C4-2B (cell line): Measurements from ENCODE around the gene LRRFIP1.

ENCODE experiments used
- ZFX ChIP-seq: fragments of 450-650 bp; IDR thresholded peaks from 2 replicates; pipeline ENCODE4 v1.6.1; 2017
- TF ChIP-seq, protein P1 (sequence below): fragments of 450-650 bp; conservative IDR thresholded peaks from 2 replicates; pipeline ENCODE4 v1.5.1; 2017; ENCODE audit warnings: mild to moderate bottlenecking

DNA sequence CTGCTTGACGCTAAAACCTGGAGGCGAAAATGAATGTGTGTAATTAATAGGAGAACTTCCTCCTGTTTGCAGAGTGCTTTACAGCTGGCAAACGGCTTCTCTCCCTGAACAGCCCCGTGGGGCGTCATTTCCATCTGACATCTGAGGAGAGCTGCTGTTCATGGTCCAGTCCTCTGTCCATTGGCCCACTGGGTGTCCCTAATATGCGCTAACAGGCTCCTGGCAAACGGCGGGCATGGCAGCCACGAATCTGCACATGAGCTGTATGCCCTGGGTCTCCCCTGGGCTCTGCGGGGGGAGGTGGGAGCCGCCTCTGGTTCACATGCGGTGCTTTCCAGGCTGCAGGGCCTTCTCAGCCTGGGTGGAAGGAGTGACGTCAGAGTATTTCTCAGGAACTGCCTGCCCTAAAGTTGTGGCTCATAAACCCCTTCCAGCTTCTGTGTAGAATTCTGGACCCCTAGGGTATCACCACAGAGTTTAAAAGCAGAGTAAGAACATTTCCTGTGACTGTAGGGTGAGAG lies 73.2 kb downstream of the LRRFIP1 start:
- TF ChIP-seq, protein P1, sequence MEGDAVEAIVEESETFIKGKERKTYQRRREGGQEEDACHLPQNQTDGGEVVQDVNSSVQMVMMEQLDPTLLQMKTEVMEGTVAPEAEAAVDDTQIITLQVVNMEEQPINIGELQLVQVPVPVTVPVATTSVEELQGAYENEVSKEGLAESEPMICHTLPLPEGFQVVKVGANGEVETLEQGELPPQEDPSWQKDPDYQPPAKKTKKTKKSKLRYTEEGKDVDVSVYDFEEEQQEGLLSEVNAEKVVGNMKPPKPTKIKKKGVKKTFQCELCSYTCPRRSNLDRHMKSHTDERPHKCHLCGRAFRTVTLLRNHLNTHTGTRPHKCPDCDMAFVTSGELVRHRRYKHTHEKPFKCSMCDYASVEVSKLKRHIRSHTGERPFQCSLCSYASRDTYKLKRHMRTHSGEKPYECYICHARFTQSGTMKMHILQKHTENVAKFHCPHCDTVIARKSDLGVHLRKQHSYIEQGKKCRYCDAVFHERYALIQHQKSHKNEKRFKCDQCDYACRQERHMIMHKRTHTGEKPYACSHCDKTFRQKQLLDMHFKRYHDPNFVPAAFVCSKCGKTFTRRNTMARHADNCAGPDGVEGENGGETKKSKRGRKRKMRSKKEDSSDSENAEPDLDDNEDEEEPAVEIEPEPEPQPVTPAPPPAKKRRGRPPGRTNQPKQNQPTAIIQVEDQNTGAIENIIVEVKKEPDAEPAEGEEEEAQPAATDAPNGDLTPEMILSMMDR, result no peak
- no peak for TF ChIP-seq ZFX
